Sigmoid colon (tissue), 3 donors: ENCODE measurements around the gene R3HDM1.

Source experiments
- POLR2A ChIP-seq, 2 donors: fragments of 450-650 bp; IDR thresholded peaks; one replicate each; pipeline ENCODE4 v1.6.1; 2016; ENCODE audit warnings: antibody characterized with exemption in 2 of 2, mild to moderate bottlenecking in 2 of 2, moderate library complexity in 2 of 2
- TF ChIP-seq, protein P1 (sequence below), 4 experiments: fragments of 450-650 bp in 3 of 4; fragments of 200-600 bp in 1 of 4; IDR thresholded peaks; one replicate each; pipeline ENCODE4 v1.5.1; 2016 to 2019; ENCODE audit warnings: antibody characterized with exemption in 4 of 4, mild to moderate bottlenecking in 3 of 4, moderate library complexity in 2 of 4

DNA sequence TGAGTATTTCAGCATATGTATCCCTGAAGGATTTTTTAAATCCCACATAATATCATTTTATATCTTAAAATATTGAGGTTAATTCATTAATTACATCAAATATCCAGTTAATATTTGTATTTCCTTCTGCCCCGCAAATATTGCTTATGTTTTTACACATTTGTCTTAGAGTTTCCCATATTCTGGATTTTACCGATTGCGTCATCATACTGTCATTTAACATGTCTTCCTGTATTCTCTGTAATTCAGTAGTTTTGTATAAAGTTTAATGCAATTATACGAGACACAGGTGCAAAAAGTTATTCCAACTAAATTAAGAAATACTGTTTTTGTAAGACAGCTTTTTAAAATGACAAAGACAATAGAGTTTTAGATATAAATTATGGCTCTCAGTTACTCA, 176.9 kb downstream of the R3HDM1 start:
- no peak for TF ChIP-seq POLR2A (IDR thresholded peaks at IDR 0.05)
- TF ChIP-seq, protein P1, sequence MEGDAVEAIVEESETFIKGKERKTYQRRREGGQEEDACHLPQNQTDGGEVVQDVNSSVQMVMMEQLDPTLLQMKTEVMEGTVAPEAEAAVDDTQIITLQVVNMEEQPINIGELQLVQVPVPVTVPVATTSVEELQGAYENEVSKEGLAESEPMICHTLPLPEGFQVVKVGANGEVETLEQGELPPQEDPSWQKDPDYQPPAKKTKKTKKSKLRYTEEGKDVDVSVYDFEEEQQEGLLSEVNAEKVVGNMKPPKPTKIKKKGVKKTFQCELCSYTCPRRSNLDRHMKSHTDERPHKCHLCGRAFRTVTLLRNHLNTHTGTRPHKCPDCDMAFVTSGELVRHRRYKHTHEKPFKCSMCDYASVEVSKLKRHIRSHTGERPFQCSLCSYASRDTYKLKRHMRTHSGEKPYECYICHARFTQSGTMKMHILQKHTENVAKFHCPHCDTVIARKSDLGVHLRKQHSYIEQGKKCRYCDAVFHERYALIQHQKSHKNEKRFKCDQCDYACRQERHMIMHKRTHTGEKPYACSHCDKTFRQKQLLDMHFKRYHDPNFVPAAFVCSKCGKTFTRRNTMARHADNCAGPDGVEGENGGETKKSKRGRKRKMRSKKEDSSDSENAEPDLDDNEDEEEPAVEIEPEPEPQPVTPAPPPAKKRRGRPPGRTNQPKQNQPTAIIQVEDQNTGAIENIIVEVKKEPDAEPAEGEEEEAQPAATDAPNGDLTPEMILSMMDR (IDR thresholded peaks at IDR 0.05) = no peak
